HG03159 (cell line): Measurements from ENCODE around the gene TRIM44.
A peak's percentile ranks its signal among the peaks of the same experiment; 100 is the strongest.

Experiments used
- ATAC-seq: cut with Tn5 transposase; IDR thresholded peaks from one replicate; pipeline ENCODE4 v1.9.1; 2021; ENCODE audit warnings: mild to moderate bottlenecking, moderate library complexity; ENCODE audit not compliant: unreplicated experiment

Gene TRIM44, protein sequence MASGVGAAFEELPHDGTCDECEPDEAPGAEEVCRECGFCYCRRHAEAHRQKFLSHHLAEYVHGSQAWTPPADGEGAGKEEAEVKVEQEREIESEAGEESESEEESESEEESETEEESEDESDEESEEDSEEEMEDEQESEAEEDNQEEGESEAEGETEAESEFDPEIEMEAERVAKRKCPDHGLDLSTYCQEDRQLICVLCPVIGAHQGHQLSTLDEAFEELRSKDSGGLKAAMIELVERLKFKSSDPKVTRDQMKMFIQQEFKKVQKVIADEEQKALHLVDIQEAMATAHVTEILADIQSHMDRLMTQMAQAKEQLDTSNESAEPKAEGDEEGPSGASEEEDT

DNA sequence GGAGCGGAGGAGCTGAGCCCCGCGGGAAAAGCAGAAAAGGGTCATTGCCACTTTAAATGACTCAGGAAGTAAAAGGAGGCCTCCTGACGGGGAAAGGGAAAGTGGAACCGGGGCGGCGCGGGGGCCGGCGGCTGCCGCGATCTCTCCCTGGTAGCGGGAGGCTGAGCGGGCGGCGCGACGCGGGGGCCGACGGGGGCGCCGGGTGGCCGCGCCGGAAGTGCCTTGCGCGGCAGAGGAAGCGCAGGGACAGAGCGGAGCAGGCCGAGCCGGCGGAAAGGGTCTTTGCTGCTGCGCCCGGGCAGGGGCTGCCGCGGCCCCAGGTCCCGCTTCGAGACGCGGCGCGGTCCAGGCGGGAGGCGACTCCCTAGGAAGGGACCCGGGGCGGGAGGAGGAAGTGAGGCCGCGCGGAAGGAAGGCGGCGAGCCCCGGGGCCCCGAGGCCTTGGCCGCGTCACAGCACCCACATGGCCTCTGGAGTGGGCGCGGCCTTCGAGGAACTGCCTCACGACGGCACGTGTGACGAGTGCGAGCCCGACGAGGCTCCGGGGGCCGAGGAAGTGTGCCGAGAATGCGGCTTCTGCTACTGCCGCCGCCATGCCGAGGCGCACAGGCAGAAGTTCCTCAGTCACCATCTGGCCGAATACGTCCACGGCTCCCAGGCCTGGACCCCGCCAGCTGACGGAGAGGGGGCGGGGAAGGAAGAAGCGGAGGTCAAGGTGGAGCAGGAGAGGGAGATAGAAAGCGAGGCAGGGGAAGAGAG, at the start of gene TRIM44:
TSS of gene TRIM44 (plus strand) at position 127 of the 759 bp plus-strand sequence. CDS start at position 464, 337 bp downstream.
- ATAC-seq = peak; percentile 90

DNA sequence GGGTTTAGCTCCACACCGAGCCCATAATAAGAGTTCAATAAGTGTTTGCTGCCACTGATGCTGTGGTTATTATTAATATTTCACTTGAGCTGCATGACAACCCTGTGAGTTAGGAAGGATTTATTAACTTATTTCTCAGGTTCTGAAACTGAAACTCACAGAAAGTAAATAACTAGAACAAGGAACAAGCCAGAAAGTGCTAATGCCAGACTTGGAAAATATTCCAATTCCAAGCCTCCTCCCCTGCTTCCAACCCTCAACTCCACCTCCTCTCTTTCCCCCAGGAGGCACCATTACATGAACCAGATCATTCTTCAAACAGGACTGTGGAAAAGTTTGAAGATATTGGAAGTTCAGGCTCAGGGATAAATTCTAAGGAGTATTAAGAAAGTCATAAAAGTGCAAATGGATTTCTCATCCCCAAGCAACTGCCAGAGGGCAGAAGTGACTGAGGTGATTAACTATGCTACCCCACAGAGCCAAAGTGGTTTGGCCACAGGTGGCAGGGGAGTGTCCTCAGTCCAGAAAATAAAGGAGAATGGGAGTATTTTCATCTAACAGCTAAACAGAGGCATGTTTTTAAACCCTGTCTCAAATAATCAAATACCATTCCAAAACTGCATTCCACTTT, 47.5 kb upstream of the TRIM44 start:
- ATAC-seq = no peak

DNA sequence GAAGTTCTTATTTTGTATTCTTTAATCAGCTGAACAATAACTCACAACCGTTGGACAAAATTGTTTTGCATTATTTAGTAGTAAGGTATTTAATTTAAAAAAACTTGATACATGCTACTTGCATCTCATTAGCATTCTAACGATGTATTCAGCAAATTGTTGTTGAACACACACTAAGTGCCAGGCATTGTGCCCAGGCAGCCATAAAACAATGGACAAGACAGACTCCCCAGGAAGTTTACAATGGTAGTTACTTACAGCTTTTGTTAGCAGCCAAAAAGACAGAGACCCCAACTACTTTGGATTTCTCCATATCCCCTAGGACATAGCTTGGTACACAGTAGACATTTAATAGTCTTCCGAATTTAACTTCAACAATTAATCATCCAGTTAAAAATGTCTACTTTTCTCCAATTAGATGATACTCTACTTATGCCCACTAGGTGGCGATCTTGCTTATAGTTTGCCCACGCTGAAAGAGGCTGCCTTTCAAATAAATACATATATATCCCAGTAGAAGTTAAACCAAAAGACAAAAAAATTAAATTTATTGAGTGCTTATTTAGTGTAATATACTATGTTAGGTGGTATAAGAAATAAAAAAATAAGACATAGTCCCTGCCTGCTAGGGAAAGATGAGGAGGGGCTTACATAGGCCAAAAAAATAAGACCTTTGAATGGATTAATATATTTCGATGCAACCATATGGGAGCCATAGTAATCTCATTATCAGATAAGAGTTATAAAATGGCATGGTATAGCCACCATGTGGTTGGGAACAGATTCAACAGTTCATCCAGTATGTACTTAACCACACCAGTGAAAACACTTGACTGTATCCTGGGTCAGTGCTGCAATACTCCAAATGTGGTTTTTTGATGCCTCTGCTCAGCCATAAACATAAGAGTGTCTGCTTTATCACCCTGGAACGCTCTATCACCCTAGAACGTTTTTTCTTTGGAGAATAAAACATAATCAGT, 46.4 kb upstream of the TRIM44 start:
- ATAC-seq = no peak

DNA sequence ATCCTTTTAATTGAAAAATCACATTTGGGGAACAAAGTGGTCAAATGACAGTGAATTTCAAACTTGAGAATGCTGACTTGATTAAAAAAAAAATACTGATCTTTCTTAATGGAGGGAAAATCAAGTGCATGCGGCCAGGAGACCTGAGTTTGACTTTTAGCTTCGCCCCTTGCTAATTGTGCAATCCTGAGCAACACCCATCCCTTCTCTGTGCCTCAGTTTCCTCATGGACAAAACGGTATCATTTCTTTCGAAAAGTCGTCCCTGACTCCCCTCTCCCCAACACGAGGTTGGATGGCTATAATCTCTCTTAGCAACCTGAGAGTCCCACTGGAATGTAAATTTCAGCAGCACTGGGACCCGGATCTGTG, 45.3 kb upstream of the TRIM44 start:
- no peak for ATAC-seq

DNA sequence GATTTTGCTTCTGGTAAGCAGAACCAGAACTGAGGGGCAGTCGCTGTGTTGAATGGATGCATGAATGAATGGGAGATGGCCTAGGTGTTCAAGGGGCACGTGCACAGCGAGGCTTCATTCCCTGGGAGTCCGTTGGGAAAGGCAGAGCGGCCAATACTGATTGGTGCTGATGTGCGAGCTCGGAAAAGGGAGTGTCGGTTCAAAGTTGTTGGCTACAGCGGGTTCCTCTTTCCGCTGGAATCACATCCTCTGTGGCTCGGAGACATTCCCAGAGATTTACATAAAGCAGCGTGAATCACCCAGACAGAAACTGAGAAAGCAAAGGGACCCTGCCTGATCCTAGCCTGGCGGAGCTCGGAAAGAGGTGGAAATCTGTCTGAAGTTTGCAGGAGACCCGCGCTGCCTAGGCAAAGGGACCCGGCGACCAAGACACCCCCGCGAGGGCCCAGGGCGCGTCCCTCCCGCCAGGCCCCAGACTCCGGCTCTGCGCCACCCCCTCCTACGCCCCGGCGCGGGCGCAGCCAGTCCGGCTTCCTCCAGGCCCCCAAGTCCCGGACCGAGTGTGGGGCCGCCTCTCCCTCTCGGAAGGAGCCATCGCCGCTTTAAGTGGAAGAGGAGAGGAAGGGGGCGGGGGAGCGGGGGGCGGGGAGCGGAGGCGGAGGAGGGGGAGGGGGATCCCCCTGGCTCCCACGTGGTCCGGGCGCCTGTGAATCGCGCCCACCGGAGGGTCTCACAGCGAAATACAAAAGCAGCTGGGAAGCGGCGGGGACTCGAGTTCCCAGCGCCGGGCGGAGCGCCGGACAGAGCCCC, 44.7 kb upstream of the TRIM44 start, which contains the start of gene FJX1:
TSS of gene FJX1 (plus strand) at position 774 of the 810 bp plus-strand sequence. CDS start 177 bp downstream, outside the sequence.
- ATAC-seq = peak; percentile 31

DNA sequence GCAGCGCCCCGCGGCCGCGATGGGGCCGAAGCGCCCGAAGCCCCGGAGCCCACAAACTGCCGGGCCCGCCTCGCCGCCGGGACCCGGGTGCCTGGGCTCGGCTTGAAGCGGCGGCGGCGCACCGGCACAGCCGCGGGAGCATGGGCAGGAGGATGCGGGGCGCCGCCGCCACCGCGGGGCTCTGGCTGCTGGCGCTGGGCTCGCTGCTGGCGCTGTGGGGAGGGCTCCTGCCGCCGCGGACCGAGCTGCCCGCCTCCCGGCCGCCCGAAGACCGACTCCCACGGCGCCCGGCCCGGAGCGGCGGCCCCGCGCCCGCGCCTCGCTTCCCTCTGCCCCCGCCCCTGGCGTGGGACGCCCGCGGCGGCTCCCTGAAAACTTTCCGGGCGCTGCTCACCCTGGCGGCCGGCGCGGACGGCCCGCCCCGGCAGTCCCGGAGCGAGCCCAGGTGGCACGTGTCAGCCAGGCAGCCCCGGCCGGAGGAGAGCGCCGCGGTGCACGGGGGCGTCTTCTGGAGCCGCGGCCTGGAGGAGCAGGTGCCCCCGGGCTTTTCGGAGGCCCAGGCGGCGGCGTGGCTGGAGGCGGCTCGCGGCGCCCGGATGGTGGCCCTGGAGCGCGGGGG, 44.0 kb upstream of the TRIM44 start:
- peak; percentile 35 for ATAC-seq

DNA sequence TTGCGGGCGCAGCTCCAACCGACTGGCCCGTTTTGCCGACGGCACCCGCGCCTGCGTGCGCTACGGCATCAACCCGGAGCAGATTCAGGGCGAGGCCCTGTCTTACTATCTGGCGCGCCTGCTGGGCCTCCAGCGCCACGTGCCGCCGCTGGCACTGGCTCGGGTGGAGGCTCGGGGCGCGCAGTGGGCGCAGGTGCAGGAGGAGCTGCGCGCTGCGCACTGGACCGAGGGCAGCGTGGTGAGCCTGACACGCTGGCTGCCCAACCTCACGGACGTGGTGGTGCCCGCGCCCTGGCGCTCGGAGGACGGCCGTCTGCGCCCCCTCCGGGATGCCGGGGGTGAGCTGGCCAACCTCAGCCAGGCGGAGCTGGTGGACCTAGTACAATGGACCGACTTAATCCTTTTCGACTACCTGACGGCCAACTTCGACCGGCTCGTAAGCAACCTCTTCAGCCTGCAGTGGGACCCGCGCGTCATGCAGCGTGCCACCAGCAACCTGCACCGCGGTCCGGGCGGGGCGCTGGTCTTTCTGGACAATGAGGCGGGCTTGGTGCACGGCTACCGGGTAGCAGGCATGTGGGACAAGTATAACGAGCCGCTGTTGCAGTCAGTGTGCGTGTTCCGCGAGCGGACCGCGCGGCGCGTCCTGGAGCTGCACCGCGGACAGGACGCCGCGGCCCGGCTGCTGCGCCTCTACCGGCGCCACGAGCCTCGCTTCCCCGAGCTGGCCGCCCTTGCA, 43.3 kb upstream of the TRIM44 start:
- peak; percentile 38 for ATAC-seq

DNA sequence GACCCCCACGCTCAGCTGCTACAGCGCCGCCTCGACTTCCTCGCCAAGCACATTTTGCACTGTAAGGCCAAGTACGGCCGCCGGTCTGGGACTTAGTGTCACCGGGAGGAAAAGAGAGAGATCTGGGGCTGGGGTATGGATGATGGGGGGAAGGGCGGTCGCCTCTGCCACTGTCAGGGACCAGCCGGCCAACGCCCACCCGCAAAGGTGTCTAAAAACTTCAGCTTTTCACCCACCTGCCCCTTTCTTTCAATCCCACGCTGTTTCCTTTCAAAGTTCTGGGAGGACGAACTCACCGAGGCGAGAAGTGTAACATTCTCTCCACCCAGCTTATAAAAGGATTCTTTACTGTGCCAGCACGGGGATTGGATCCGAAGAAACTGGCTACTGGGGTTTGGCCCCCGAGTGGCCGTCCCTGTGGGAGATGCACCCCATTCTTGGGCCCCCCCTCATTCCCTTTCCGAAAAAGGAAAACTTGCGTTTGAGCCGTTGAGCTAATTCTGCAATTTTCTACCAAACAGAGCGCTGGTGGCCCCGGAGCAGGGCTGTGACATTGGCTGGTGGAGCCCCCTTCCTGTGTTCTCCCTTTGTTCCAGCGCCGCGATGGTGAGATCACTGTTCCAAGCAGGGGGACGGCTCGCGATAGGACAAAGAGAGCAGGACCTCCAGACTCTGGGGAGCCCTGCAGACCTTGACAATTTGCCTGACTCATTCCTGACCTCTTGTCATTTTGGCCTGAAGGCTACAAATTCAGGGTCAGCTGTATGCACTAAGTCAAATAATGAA, 42.5 kb upstream of the TRIM44 start:
- ATAC-seq = no peak

DNA sequence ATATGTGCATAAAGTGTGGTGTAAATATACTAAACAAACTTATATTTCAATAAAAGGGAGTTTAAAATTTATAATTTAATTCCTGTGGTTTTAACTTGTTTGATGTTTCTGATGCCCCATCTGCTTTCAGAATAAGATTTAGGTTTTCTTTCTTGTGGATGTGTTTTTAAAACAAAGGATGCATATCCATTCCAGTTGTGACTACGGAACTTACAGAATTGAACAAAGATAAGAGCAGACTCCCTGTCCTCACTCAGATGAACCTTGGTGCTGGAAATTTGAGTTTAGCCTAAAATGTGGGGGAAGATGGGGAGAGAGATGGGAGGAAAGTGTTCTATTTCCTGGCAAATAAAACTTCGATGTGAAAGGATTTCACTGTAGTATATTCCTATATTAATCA, 41.8 kb upstream of the TRIM44 start:
- no peak for ATAC-seq

DNA sequence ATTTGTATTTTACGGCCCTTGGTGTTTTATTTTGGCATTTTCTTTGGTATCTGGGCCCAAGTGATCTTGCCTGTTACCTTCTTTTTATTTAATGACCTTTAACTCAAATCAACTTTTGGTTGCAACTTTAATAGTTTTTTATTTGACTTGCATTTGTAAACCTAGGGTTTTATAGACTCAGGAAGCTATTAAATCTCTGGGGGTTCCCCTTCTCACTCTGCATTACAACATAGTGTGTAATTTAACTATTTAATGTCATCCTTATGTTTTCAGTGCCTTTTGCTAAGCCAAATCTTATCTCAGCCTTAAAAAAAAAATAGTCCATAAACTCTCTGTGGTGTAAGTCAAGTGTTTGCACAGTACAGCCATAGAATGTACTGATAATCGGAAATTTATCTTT, 41.0 kb upstream of the TRIM44 start:
- no peak for ATAC-seq

DNA sequence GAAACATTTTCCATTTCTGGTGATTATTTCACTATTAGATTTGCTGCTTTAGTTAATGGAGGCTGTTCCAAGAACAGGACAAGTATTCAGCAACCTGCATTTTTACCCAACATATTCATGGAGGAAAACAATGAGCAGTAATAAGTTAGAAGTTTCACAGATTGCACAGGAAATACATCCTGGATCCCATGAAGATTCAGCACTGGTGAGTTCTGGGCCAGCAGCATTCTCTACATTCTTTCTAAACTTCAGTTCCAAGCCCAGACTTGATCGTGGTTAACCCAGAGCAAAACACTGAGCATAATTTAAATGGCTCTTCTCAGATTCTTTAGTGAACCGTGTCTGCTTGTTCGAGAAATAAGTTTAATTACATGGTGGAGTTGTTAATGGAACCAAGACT, 40.5 kb upstream of the TRIM44 start:
- ATAC-seq = no peak

DNA sequence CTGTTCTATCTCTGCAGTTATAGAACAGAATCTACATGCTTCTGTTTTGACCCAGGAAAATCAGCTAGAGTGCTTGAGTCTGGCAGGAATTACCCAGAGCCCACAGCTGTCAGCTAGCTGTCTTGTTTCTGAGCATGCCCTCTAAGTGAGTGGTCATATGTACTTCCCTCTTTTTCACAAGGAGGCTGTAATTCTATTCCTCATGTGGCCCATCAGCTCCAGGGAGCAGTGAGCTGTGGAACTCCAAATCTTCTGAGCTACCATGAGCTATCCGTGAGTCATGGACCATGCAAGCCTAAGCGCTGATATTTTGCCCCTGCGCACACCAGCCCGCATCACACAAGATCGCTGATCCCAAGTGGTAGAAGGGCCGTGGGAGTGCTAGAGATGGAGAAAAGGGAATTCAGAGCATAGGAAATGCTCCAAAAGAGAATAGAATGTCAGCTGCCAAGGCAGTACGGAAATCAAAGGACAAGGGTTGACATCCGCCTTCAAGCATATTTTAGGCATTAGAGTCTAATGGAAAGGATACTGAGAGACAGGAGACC, 38.9 kb upstream of the TRIM44 start:
- no peak for ATAC-seq

DNA sequence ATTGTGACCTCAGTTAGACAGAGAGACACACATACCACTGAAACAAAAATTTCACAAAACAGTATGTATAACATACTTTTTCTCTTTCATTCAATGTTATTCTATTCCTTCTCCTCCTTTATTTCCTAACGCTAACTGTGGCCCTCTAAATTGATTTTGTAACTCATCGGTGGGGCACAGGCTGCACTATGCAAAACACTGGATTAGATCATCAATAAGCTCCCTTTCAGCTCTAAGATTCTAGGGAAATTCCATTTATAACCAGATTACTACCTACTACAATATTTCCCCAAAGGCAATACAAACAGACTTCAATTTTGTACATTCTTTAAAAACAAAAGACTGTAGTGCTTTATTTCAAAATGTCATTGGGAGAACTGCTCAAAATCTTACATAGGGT, 38.3 kb upstream of the TRIM44 start:
- ATAC-seq = no peak

DNA sequence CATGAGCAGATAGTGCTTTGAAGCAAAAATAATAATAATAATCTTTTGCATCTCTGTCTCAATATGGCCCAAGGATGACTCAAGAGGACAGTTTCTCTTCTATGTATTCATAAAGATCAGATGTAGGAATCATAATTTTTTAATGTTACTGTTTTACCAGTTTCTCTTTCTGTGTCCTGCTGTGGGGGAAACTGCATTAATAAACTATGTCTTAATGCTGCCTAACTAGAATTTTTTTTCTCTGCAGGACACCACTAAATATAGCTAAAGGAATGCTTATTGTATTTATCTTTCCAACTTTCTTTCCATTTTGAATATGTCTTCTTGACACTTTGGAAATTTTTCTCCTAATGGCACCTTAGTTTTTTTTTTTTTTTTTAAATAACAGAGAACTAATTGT, 37.8 kb upstream of the TRIM44 start:
- no peak for ATAC-seq

DNA sequence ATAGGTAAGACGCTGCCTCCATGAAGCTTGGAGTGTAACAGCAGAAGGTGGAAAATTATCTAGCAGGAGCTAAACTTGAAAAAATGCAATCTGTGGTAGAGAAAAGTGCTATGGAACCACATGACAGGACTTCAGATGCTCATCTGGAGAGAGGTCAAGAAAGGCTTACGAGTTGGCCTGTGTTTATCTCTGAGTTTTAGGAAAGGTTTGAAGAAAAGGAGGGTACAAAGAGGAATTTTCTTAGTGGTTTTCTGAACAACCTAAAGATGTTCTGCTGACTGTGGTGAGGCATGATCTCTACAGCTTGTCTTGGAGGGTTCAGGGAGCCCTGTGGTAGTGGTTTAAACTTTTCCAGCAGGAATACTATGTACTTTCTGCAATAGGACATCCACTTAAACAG, 36.1 kb upstream of the TRIM44 start:
- ATAC-seq = no peak

DNA sequence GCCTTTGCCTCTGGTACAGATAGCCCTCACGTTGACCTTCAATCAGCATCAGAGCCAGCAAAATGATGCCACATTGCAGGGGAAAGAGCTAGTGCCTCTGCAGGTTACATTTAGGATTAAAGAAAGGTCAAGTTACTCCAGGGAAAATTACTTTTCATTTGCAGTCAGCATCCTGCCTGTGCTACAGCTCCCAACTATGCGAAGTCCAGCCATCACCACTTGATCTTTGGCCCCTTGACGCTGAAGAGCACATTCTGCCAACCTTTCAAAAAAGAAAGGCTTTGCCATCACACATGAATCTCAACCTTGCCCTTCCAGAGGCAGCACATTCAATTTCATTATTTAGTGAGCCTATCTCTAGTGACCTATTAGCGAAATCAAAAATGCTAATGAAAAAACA, 33.1 kb upstream of the TRIM44 start:
- ATAC-seq = no peak

DNA sequence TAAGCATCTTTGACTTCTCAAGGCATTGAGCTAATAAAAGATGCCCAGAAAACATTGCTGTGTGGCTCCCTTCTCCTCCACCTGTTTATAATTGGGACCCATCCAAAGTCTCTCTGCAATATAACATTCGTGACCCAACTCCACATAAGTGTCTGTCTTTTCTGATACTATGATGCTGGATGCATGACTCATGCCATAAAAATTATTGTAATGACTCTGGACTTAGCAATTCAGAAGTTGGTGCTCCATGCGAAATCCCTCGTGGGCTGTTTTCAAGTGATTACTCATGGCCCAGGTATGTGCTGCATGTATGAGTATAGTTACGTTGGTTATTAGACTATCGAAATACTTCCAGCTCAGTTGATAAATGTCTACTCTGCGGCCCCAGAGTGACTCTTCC, 32.7 kb upstream of the TRIM44 start:
- ATAC-seq = no peak

DNA sequence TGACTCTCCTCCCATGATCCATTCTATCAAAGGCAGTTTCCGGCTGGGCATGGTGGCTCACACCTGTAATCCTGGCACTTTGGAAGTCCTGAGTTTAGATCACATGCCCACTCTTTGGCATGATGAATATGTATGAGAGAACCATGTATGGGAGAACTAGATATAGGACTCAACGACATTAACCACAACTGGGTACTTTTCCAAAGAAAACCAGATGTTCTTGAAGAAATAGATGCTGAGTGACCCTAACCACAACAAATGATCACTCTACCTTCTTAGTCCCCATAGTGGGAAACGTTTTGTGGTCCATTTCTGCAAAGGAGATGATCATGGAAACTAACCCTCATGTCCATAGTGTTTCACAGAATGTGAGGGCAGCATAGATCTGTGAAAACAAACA, 30.7 kb upstream of the TRIM44 start:
- no peak for ATAC-seq
